Superior temporal gyrus (tissue), 1 donor: ENCODE results near the gene ASCC3.

ENCODE experiments used
- DNase-seq: peaks from one replicate; pipeline ENCODE4 v3.0.0-alpha.2; 2016; ENCODE audit errors: extremely low spot score

The ASCC3 gene

GRCh38 chr6:100724222-100724621 lies 156.9 kb downstream of the ASCC3 start:
- DNase-seq, result no peak

DNA sequence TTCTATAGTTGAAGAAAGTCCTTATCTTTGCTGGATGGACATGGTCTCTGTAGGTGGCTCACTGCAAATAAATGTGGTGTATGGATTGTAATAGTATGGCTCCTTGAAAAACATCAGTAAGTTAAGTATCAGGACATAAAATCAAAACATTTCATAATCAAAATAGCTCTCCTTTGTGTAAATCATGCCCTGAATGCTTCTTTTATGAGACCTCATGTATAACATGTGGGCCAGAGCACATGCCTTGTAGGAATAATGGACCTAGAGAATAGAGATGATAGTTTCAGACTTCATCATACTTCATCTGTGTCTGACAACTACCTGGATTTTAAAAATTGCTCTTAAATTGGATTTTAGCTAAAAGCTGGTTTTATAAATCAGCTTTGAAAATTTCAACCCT lies 159.9 kb downstream of the ASCC3 start:
- DNase-seq, result no peak

DNA sequence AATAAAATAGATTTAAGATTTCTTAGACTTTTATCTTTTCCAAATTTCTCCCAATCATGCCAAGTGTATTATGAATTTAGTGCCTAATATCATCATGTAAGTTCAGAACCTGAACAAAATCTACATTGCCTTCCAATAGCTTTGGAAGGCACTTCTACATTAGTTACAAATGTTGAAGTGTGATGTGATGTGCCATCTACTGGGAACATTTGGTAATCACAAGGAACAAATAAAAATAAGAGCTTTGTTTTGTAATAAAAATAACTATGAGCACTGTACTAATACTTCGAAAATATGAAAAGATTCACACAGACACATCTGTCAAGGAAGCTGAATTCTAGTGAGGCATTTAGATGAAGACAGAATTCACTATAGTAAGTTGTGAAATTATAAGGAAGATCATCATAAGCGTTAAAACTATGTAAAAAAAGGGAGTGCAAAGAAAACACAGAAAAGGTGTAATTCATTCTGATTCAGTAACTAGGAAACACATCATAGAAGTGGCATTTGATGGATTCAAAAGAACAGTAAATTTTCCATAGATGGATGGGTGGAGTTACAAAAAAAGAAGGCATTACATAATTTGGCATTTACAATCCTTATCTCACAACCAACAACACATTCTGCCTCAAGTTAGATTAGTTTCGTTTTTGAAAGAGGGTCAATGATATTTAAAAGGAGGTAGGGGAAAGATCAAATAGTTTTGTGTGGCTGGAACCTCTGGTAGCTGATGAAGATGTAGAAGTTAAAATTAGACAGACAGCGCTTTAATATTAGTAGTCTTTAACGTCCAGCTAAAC lies 161.0 kb downstream of the ASCC3 start:
- DNase-seq, result peak; percentile 54

DNA sequence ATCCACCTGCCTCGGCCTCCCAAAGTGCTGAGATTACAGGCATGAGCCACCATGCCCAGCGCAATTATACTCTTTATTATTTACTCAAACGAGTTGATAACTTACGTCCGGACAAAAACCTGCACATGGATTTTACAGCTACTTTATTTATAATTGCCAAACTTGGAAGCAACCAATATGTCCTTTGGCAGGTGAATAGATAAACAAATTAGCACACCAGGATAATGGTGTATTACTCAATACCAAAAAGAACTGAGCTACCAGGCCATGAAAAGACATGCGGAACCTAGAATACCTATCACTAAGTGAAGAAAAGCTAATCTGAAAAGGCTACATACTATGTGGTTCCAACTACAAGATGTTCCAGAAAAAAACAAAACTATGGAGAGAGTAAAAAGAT lies 168.1 kb downstream of the ASCC3 start:
- DNase-seq, result no peak

GRCh38 chr6:100706491-100706890 lies 174.6 kb downstream of the ASCC3 start:
- no peak for DNase-seq

DNA sequence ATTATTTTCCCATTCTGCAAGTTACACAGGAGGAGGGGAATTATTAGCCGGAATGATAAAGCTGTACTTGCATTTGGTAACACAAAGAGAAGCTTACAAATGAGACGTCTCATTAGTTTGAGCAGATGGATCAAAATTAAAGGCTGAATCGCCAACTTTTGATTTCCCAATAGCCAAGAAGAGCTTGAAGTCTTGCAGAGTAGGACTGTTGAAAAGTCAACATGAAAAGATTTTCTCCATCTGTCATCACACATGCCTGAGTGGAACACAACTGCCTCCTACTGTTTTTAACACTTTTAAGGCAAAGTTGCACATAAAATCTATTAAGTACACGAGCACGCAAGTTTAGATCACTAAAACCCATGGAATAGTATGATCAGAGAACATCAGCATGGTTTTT lies 176.2 kb downstream of the ASCC3 start:
- DNase-seq, result no peak

GRCh38 chr6:100701728-100702127 lies 179.4 kb downstream of the ASCC3 start:
- peak; percentile 36 for DNase-seq

- no peak for DNase-seq
Observed at GRCh38 chr6:100700009-100700408, 181.1 kb downstream of the ASCC3 start.

GRCh38 chr6:100695445-100695844 lies 185.7 kb downstream of the ASCC3 start:
- DNase-seq, result no peak

DNA sequence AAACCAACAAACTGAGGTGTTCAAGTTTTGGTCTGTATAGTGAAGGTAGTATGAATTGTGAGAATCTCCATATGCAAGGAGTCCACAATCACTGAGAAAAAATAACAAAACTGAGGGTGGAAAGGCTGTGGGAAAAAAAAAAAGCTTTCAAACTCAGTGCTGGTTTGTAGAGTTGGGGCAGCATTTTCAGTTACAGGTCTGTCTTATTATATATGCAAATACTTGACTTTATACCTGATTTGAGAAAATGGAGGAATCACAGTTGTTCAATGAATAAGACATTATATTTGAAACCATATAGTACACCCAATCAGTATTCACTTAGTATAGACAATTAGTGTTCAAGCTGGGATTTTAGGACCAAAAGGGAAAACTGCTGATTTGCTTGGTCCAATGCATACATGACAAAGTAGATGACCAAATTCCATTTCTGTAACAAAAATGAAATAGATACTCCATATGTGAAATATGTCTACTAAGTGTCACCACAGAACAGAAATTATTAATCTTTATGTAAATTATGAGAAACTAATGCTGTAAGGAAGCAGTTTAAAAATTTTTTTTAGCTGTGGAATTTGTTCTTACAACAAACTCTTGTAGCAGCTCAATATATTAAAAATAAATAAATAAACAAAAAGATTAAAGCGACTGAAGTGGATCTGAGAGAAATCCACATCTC lies 187.7 kb downstream of the ASCC3 start:
- DNase-seq, result no peak

DNA sequence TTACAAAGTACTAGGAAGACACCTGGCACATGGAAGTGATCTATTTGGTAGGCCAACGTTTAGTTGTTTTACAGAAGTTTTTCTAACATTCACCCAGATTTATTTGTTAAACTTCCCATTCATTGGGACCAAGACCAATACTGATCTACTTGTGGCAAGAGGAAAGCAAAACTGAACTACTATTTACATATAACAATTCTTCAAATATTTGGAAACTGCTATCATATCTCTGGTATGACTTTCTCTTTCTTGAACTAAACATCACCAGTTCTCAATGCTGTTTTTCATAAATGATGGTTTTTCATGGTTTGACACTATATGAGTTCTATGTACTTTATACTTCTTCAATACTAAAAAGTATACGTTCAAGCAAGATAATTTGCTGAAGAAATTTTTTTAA lies 189.2 kb downstream of the ASCC3 start:
- DNase-seq, result no peak

GRCh38 chr6:100686216-100686615 lies 194.9 kb downstream of the ASCC3 start:
- no peak for DNase-seq

DNA sequence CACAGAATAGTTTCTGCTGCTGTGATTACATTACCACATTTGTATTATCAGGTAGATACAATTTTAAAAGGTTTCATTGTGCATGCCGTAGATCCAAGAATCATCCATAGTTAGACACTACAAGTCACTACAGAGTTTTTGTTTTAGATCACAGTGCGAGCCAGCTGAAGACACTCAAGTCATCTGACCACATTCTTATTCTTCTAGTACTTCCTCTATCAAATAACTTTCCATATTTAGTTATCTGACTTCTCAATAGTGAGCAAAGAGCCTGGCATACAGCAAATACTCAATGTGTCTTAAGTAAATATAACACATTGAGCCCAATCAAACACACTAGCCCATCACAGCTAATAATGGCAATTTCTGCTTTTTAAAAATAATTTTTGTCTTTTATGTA lies 195.4 kb downstream of the ASCC3 start:
- DNase-seq, result no peak

DNA sequence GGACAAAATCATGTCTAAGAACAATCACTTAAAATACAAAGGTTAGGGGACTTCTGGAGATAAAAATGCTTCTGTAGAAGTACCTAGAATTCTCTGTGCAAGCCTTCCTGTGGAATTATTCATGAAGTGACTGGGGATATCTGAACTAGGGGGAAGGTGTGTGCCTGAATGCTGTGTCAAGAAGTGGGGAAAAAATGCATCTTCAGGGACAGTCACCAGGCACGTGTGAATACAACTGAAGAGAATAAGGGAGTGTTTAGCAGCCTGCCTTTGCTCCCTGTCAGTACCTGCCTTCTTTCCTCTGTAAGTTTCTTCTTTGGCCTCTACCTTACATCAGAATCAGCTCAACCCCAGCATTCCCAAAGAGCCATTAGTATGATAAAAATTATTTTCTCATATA lies 201.0 kb downstream of the ASCC3 start:
- no peak for DNase-seq

DNA sequence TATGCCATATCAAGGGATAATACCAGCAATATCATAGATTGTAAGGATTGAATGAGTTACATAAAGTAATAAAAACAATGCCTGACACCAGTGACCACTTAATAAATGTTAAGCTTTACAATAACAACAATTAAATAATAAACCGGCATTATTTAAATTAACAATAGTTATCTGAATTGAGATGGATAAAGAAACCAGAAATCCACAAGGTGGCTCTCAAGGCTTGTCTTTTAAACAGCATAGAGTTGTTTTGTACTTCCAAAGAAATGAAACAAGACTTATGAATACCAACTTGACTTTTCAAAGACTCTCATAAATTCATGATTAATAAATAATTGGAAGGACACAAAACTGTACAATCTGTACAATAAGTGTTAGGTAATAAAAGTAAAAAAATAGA lies 203.1 kb downstream of the ASCC3 start:
- DNase-seq, result no peak

- DNase-seq, result no peak
Observed at GRCh38 chr6:100677240-100677639, 203.9 kb downstream of the ASCC3 start.

GRCh38 chr6:100673641-100674040 lies 207.5 kb downstream of the ASCC3 start:
- DNase-seq, result no peak

DNA sequence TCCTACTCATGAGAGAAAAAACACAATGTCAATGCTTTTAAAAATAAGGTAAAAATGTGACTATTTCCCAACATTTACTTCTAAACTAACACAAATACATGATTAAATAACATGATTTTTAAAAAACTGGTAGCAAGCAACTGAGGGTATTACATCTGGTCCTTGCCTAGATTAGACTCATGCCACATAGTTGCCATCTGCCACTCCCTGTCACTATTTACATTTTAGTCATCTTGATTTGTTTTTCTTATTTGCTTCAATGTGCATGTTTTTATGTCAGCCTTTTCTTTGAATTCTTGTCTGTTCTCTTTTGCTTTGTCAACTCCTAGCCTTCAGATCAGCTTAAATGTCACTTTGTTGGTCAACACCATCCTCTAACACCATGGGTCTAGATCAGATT lies 209.4 kb downstream of the ASCC3 start:
- DNase-seq, result no peak

DNA sequence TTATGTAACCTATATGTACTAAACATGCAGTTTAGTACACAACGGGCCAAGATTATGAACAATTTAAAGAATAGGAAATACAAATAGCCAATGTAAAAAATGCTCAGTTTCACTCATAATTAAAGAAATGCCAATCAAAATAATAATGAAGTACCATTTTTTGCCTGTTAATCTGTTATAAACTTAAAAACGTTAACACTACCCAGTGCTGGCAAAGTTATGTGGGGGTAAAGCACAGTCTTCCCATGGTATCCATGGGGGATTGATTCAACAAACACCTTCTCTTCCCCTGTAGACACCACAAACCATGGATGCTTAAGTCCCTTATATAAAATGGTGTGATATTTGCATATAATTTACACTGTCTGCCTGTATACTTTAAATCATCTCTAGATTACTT lies 211.1 kb downstream of the ASCC3 start:
- DNase-seq, result no peak

DNA sequence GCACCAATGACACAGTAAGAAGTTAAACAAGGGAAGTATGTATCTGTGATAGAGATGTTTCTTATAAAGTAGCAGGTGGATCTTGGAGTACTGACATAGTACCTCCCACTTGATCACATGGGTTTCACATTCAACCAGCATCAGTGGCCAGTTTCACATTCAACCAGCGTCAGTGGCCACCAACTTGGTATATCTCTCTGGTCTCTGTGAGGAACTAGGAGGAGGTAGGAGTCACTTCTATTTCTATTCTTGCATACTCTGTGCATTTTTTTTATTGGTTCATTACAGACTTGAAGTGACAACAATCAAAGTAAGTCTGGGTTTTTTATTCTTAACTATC lies 216.1 kb downstream of the ASCC3 start:
- no peak for DNase-seq

DNA sequence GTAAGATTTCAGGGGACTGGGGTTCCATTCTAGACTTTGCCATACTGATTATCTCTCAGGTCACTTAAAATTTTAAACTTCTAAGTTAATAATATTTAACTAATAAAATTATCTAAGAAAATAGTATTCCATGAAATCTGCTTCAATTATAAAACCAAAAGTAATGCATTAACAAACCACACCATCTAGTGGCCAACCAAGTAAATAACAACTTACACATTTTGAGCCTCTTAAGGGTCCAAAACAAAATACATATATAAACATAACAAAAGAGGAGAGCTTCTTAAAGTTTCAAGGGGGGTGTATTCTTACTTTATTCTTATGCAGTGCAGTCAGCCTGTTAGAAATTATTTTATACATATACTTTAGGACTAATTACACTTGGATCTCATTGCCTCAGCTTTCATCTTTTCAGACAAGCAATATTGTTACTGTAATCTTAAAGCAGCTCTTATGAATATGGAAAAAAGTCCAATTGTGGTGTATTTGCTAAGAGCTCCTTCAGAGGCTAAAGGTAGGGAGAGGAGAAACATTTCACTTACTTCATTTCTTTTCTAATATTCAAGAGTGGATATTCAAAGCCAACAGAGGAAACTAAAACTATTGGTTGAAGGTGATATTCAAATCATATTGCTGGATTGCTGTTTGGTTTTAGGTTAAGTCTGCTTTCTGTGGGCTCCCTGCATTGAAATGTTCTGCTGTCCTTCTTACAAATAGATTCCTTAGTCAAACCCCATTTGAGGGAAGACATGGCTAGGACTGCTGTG lies 216.7 kb downstream of the ASCC3 start:
- peak; percentile 75 for DNase-seq

DNA sequence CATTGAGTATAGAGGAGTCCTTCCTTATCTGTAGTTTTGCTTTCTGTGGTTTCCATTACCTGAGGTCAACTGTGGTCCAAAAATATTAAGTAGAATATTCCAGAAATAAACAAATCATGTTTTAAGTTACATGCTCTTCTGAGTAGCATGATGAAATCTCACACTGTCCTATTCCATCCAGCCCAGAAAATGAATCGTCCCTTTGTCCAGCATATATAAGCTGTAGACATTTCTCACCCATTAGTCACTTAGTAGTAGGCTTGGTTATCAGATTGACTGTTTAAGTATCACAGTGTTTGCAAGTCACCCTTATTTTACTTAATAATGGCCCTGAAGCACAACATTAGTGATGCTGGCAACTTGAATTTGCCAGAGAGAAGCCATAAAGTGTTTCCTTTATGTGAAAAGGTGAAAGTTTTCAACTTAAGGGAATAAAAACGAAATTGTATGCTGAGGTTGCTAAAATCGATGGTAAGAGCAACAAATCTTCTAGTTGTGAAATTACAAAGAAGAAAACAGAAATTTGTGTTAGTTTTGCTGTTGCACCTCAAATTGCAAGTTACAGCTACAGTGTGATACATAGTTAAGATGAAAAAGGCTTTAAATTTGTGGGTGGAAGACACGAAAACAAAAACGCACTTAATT lies 217.8 kb downstream of the ASCC3 start:
- no peak for DNase-seq
